ENCODE measurements around the gene FBLN2.

Gene FBLN2

GRCh38 chr3:13600950-13601691, 52.2 kb downstream of the FBLN2 start:
- no peak for DNase-seq (ENCODE audit: low read depth in 3 of 3)

GRCh38 chr3:13601692-13602080, 52.8 kb downstream of the FBLN2 start:
- no peak for DNase-seq (ENCODE audit: low read depth in 3 of 3)

DNA sequence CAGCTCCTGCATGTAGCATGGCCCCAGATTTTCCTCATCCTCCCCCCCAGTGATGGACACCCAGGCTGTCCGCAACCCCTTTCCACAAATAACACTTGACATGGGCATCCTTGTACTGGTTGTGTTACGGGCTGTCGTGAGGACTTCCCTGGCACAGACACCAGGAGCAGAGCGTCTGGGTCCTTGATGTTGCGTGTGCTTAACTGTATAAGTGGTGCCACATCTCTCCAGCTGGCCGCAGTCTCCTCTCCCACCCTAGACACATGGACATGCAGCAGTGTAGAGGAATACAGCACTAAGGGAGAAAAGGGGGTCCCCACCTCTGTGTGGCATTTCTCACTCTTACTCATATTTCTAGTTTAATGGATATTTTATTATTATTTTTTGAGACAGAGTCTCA, 56.6 kb downstream of the FBLN2 start:
- DNase-seq (ENCODE audit: low read depth in 3 of 3): no peak

DNA sequence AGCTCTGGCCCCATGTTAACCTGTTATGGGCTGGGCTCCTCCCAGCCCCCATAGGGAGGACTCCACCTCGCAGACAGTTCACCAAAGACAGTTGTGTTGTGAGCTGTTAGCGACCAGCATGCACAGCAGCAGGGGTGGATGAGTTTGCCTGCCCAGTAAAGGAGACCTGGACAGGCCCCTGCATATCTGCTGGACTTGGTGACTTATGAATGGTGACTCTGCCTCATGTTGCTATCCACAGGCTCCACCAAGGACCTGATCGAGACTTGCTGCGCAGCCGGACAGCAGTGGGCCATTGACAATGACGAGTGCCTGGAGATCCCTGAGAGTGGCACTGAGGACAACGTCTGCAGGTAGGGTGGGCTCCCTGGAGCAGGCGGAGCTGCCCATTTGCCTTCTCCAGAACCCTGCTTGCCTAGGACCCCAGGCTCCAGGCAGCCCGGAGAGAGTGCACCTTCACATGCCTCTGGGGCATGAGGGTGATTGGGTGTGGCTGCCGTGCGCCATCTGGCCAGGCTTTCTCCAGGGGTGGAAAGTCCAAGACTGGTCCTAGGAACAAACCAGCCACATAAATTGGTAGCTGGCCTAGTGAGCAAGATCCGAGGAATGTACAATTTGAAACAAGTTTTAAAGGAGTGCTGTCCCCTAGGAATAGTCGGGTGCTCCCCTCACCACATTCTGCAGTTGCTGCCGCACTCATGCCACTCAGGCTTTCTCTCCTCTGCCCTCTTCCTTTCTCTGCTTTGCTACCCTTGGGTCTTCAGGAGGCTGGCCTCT, 59.1 kb downstream of the FBLN2 start:
- DNase-seq (ENCODE audit: low read depth in 3 of 3): no peak

DNA sequence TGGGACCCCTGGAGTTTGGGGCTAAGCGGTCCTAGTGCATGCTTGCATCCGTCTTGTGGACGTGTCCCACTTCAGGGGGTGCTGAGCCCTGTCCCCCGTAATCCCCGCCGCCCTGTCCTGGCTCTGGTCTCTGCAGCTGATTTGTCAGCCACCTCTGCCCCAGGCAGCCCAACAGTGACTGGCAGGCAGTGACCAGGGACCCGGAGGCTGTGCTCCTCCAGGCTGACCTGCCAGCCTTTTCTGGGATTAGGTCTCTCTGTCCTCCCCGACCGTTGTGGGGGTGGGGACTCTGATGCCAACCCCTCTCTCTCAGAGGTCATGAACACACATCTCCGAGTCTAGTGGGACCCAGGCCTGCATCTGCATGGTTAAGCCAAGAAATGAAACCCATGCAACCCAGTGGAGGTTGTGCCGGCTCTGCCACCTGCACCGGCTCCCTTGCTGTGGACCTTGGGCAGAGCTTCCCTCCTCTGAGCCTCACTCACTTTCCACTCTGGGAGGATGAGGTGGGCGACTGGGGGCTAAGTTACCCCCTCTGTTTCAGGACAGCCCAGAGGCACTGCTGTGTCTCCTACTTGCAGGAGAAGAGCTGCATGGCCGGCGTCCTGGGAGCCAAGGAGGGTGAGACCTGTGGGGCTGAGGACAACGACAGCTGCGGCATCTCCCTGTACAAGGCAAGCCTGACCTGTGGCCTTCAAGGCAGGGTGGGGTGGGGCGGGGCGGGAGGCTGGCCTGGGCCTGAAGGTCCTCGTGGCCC, 60.2 kb downstream of the FBLN2 start:
- no peak for DNase-seq (ENCODE audit: low read depth in 3 of 3)

GRCh38 chr3:13610006-13610570, 61.2 kb downstream of the FBLN2 start:
- DNase-seq (ENCODE audit: low read depth in 3 of 3): no peak

- DNase-seq (ENCODE audit: low read depth in 3 of 3): no peak
These were observed 62.3 kb downstream of the FBLN2 start for GRCh38 chr3:13611221-13611620.

DNA sequence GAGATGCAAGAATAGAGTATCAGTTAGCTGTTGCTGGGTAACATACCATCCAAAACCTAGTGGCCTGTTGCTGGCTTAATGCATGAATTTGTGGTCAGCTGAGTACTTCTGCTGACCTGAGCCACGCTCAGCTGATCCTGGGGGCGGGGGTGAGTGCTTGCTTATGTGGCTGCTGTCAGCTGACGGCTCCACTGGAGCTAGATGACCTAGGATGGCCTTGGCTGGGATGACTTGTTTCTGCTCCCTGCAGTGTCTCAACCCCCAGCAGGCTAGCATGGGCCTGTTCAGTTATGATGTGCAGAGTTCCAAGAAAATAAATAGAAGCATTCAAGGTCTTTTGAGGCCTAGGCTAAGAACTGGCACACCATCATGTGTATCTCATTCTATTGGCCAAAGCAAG, 63.9 kb downstream of the FBLN2 start:
- no peak for DNase-seq (ENCODE audit: low read depth in 3 of 3)

DNA sequence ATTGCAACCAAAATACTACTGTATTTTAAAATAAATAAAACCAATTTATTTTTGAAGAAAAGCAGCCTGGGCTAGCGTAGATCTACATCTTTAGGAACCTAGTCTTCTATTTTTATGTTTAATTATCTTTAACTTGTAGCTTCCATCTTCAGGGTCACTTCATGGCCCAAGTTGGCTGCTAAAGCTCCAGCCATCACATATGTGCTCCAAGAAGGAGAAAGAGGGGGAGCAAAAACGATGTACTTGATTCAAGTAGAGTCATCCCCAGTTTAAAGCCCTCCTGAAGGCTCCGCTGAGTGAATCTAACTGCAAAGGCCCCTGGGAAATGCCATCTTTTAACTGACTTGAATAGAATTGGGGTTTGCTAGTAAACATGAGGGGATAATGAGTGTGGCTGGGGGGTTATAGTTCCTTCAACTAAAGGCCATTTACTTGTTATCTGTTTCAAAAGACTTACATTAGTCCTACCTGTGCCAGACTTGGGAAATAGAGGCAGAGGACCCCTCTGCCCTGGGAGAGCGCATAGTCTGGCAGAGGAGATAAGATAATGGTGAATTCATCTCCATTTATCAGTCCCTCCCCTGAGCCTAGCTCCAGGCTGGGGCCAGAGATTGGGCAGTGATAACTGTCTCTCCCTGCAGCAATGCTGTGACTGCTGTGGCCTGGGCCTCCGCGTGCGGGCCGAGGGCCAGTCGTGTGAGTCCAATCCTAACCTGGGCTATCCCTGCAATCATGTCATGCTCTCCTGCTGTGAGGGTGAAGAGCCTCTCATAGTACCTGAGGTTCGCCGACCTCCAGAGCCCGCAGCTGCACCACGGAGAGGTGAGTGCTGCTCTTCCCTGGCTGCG, 64.6 kb downstream of the FBLN2 start:
- DNase-seq (ENCODE audit: low read depth in 3 of 3): no peak

DNA sequence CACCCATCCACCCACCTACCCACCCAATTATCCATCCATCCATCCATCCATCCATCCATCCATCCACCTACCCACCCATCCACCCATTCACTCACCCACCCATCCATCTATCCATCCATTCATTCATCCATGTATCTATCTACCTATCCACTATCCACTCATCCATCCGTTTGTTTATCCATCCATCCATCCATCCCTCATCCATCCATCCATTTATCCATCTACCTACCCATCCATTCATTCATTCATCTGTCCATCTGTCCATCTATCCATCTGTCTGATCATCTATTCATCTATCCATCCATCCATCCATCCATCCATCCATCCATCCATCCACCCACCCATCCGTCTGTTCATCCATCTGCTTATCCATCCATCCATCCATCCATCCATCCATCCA, 65.7 kb downstream of the FBLN2 start:
- no peak for DNase-seq (ENCODE audit: low read depth in 3 of 3)

DNA sequence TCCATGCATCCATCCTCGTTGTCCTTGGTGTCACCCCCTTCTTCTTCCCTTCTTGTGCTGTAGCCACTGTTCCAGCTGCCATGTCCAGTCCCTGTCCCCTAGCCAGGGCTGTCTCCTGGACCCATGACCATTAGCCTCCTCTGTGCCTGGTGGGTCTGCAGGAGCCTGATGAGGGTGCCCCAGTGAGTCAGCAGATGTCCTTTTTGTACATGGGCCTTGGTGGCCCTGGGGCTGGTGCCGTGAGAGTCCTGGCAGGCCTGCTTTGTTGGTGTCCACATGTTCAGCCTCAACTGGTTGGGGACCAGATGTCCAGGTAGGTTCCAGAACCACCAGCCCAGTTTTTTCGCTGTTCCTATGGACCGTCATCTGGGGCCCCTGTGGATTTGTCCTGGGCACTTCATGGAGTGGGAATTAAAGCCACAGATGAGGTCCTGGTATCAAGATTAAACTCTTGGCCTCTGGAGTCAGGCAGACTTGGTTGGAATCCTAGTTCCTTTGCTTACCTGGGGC, 66.1 kb downstream of the FBLN2 start:
- DNase-seq (ENCODE audit: low read depth in 3 of 3): no peak

GRCh38 chr3:13616359-13616758, 67.4 kb downstream of the FBLN2 start:
- DNase-seq (ENCODE audit: low read depth in 3 of 3): no peak

DNA sequence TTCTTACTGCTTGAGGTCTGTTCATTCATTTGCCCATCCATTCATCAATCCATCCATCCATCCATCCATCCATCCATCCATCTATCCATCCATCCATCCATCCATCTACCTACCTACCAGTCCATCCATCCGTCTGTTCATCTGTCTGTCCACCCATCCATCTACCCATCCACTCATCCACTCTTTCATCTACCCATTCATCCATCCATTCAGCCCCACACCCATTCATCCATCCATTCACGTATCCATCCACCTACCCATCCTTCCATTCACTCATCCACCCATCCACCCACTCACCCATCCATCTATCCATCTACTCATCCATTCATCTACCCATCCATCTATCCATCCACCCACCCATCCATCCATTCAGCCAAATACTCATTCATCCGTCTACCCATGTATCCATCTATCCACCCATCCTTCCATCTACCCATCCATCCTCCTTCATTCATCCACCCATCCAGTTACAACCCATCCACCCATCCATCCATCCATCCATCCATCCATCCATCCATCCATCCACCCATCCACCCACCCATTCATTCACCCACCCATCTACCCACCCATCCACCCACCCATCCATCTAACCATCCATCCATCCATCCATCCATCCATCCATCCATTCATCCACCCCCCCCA, 68.3 kb downstream of the FBLN2 start:
- DNase-seq (ENCODE audit: low read depth in 3 of 3): no peak

DNA sequence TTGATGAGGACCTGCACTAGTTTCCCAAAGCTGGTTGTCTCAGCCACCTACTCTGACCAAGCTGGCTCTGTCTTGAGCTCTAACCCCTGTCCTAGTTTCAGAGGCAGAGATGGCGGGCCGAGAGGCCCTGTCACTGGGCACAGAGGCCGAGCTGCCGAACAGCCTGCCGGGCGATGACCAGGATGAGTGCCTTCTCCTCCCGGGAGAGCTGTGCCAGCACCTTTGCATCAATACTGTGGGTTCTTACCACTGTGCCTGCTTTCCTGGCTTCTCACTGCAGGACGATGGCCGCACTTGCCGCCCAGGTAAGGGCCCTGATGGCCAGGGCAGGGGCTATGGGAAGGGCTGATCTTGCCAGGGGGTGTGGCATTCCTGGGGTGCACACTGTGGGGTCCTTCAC, 69.1 kb downstream of the FBLN2 start:
- DNase-seq (ENCODE audit: low read depth in 3 of 3): no peak

DNA sequence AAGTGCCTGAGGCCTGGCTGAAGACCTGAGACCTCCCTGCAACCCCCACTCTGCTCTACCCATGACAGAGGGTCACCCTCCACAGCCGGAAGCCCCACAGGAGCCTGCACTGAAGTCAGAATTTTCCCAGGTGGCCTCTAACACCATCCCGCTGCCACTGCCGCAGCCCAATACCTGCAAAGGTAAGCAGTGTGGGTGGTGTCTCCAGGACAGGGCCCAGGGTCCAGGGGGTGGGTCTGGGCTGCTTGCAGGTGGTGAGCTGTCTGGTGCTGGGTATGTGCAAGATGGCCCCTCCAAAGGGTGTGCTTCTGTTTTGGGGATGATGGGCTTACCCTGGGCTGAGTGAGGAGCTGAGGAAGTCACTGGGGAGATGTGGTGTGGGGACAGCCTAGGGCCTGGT, 69.9 kb downstream of the FBLN2 start:
- no peak for DNase-seq (ENCODE audit: low read depth in 3 of 3)

GRCh38 chr3:13619661-13620230, 70.8 kb downstream of the FBLN2 start:
- DNase-seq (ENCODE audit: low read depth in 3 of 3): no peak

- no peak for DNase-seq (ENCODE audit: low read depth in 3 of 3)
These were observed 71.4 kb downstream of the FBLN2 start for GRCh38 chr3:13620281-13620680.

DNA sequence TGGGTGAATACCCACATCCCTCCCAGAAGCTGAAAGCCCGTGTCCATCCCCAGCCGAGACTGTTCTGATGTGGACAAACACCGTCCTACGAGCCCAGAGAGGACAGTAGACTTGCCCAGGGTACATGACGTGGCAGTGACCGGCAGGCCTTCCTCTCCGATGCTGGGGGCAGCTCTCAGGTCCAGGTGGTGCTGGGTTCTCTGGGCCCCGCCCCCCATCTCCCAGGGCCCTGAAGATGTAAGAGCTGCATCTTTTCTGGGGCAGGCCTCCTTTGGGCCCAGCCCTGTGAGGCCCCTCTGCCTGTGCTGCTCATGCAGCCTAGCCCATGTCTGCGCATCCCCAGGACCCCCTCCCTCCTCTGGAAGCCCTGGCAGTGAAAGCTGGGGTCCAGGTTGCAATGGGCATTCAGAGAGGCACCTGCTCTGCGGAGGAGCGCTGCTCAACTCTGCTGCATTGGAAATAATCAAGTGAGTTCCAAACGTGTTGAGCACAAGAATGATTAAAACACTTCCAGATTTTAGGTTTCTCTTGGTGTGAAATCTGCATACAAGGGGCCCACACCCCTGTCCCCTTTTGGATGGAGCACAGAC, 71.9 kb downstream of the FBLN2 start:
- DNase-seq (ENCODE audit: low read depth in 3 of 3): no peak

GRCh38 chr3:13621381-13622221, 72.7 kb downstream of the FBLN2 start:
- DNase-seq (ENCODE audit: low read depth in 3 of 3): peak in 1 of 3 donors; percentile 5
